KMS-11 (cell line): Measurements from ENCODE around the gene GPR34.

ENCODE experiments used
- H2AFZ ChIP-seq: fragments of 200-600 bp; sonication (generic); 2 replicates; pipeline ENCODE4 v1.6.1; 2016; ENCODE audit warnings: antibody characterized with exemption, mixed run types, low read depth
- H3K27ac ChIP-seq: fragments of 200-600 bp; sonication (generic); 2 replicates; pipeline ENCODE4 v1.6.1; 2016; ENCODE audit warnings: mild to moderate bottlenecking, mixed run types
- H3K27me3 ChIP-seq: fragments of 200-600 bp; sonication (generic); 2 replicates; pipeline ENCODE4 v1.6.1; 2017; ENCODE audit warnings: mild to moderate bottlenecking, low read depth, mixed run types, moderate library complexity; ENCODE audit not compliant: insufficient read depth
- H3K36me3 ChIP-seq: fragments of 200-600 bp; sonication (generic); 2 replicates; pipeline ENCODE4 v1.6.1; 2017; ENCODE audit warnings: mild to moderate bottlenecking, mixed run types; ENCODE audit not compliant: insufficient read depth
- H3K4me1 ChIP-seq: fragments of 200-600 bp; sonication (generic); 2 replicates; pipeline ENCODE4 v1.6.1; 2016; ENCODE audit warnings: mild to moderate bottlenecking, low read depth, mixed run types; ENCODE audit not compliant: poor library complexity, severe bottlenecking
- H3K4me2 ChIP-seq: fragments of 200-600 bp; sonication (generic); 2 replicates; pipeline ENCODE4 v1.7.0; 2016; ENCODE audit warnings: mild to moderate bottlenecking, mixed run types
- H3K4me3 ChIP-seq: fragments of 200-600 bp; sonication (generic); IDR thresholded peaks from 2 replicates; pipeline ENCODE4 v1.6.1; 2017; ENCODE audit warnings: low read depth, low read length, mixed read lengths; ENCODE audit not compliant: insufficient read depth
- H3K79me2 ChIP-seq: fragments of 200-600 bp; sonication (generic); 2 replicates; pipeline ENCODE4 v1.6.1; 2016; ENCODE audit warnings: low read depth, mixed run types; ENCODE audit not compliant: insufficient read depth
- H3K9ac ChIP-seq: fragments of 200-600 bp; sonication (generic); 2 replicates; pipeline ENCODE4 v1.6.1; 2016; ENCODE audit warnings: mild to moderate bottlenecking, mixed run types
- H4K20me1 ChIP-seq: fragments of 200-600 bp; sonication (generic); 2 replicates; pipeline ENCODE4 v1.6.1; 2016; ENCODE audit warnings: mild to moderate bottlenecking, mixed run types; ENCODE audit not compliant: insufficient read depth
- CTCF ChIP-seq: fragments of 200-600 bp; sonication (generic); conservative IDR thresholded peaks from 2 replicates; pipeline ENCODE4 v1.6.1; 2017; ENCODE audit warnings: low read depth, mild to moderate bottlenecking, antibody characterized with exemption, low read length, moderate library complexity, mixed read lengths

GPR34 gene

GRCh38 chrX:41666251-41666650 lies 22.5 kb upstream of the GPR34 start:
- Histone ChIP-seq H3K4me3 (no peak overlapping the region), H2AFZ (no peak overlapping the region), H3K4me2 (peak overlapping the region; percentile 29), H3K27me3 (no peaks in the 10 kb centered on the region), H3K36me3 (no peaks in the 10 kb centered on the region), H3K27ac (no peak overlapping the region), H3K79me2 (no peaks in the 10 kb centered on the region), H4K20me1 (no peaks in the 10 kb centered on the region), H3K9ac (no peak overlapping the region), H3K4me1 (peaks cover 48% of the 10 kb centered on the region)
- TF ChIP-seq CTCF = no peak

- H2AFZ ChIP-seq = no peak overlapping the region
- no peak overlapping the region for H3K4me2 ChIP-seq
- H4K20me1 ChIP-seq = no peaks in the 10 kb centered on the region
- H3K4me1 ChIP-seq = peaks cover 48% of the 10 kb centered on the region
- no peak overlapping the region for H3K9ac ChIP-seq
- no peaks in the 10 kb centered on the region for H3K27me3 ChIP-seq
- H3K27ac ChIP-seq = no peak overlapping the region
- H3K79me2 ChIP-seq = no peaks in the 10 kb centered on the region
- TF ChIP-seq CTCF = no peak
- no peaks in the 10 kb centered on the region for H3K36me3 ChIP-seq
- no peak overlapping the region for H3K4me3 ChIP-seq
These were observed 21.1 kb upstream of the GPR34 start for GRCh38 chrX:41667631-41668030.

- Histone ChIP-seq H3K36me3 (no peaks in the 10 kb centered on the region), H3K27ac (no peak overlapping the region), H3K9ac (no peak overlapping the region), H4K20me1 (no peaks in the 10 kb centered on the region), H3K27me3 (no peaks in the 10 kb centered on the region), H3K4me2 (no peak overlapping the region), H3K4me1 (peaks cover 27% of the 10 kb centered on the region), H2AFZ (no peak overlapping the region), H3K4me3 (no peak overlapping the region), H3K79me2 (no peaks in the 10 kb centered on the region)
- no peak for TF ChIP-seq CTCF
These were observed 18.7 kb upstream of the GPR34 start for GRCh38 chrX:41670112-41670511.

GRCh38 chrX:41671082-41671481 lies 17.7 kb upstream of the GPR34 start:
- no peak overlapping the region for H3K9ac ChIP-seq
- no peak for TF ChIP-seq CTCF
- H2AFZ ChIP-seq = no peak overlapping the region
- peaks cover 18% of the 10 kb centered on the region for H3K4me1 ChIP-seq
- no peak overlapping the region for H3K4me2 ChIP-seq
- no peaks in the 10 kb centered on the region for H3K36me3 ChIP-seq
- H3K4me3 ChIP-seq = no peak overlapping the region
- H3K79me2 ChIP-seq = no peaks in the 10 kb centered on the region
- no peaks in the 10 kb centered on the region for H3K27me3 ChIP-seq
- no peak overlapping the region for H3K27ac ChIP-seq
- no peaks in the 10 kb centered on the region for H4K20me1 ChIP-seq
